Measurements from ENCODE around the gene MFSD6. TPM values are rescaled to one million over a fixed set of nuclear protein-coding genes. Genes with fewer than 3 reads are reported as not detected.

MFSD6 gene
- total RNA-seq, 1 experiment from 2014 or later, result 4.7 TPM

GRCh38 chr2:190534310-190535120 is 126.4 kb downstream of the MFSD6 start, which contains the start of gene NEMP2 (continued):
- TF ChIP-seq CTCF (IDR thresholded peaks at IDR 0.05) (no peak), GABPB1 (CRISPR knock-in tag; IDR thresholded peaks at IDR 0.05) (peak; percentile 69), TCF7 (CRISPR knock-in tag; IDR thresholded peaks at IDR 0.05; ENCODE audit: low read depth) (0 out of 2 replicates have a peak, but pooled peaks have one; percentile 34), FOXK1 (CRISPR knock-in tag; IDR thresholded peaks at IDR 0.05) (peak; percentile 77; the same call in 1 of the 2 replicates), SP1 (CRISPR knock-in tag; conservative IDR thresholded peaks at IDR 0.05) (peak; percentile 93), ZNF423 (CRISPR knock-in tag; IDR thresholded peaks at IDR 0.05) (0 out of 2 replicates have a peak, but pooled peaks have one; percentile 8), NFE2L1 (CRISPR knock-in tag; IDR thresholded peaks at IDR 0.05) (peak; percentile 43; the same call in 1 of the 2 replicates), IRF1 (CRISPR knock-in tag; IDR thresholded peaks at IDR 0.05) (peak; percentile 44; the same call in 1 of the 2 replicates), ZBTB43 (CRISPR knock-in tag; IDR thresholded peaks at IDR 0.05) (peak; percentile 76; the same call in 1 of the 2 replicates), ESRRA (CRISPR knock-in tag; IDR thresholded peaks at IDR 0.05; ENCODE audit: borderline replicate concordance) (peak; percentile 67; the same call in 1 of the 2 replicates), IRF2 (CRISPR knock-in tag; IDR thresholded peaks at IDR 0.05; ENCODE audit: borderline replicate concordance, low read depth) (peak; percentile 12; the same call in 1 of the 2 replicates), FOXP4 (CRISPR knock-in tag; IDR thresholded peaks at IDR 0.05) (peak; percentile 94), ZNF317 (CRISPR knock-in tag; IDR thresholded peaks at IDR 0.05; ENCODE audit: borderline replicate concordance, low read depth) (no peak), ZBTB21 (CRISPR knock-in tag; IDR thresholded peaks at IDR 0.05; ENCODE audit: borderline replicate concordance) (peak; percentile 44; the same call in 1 of the 2 replicates), ERG (CRISPR knock-in tag; IDR thresholded peaks at IDR 0.05) (no peak), E2F1 (CRISPR knock-in tag; IDR thresholded peaks at IDR 0.05) (no peak), ZNF416 (CRISPR knock-in tag; IDR thresholded peaks at IDR 0.05) (0 out of 2 replicates have a peak, but pooled peaks have one; percentile 77), NR2C2 (CRISPR knock-in tag; IDR thresholded peaks at IDR 0.05) (no peak), ZNF512 (CRISPR knock-in tag; IDR thresholded peaks at IDR 0.05; ENCODE audit: borderline replicate concordance) (no peak), SMAD3 (CRISPR knock-in tag; IDR thresholded peaks at IDR 0.05; ENCODE audit: borderline replicate concordance) (peak; percentile 35; the same call in 1 of the 2 replicates), ARID4B (CRISPR knock-in tag; IDR thresholded peaks at IDR 0.05; ENCODE audit: borderline replicate concordance) (peak; percentile 81)
